WTC11 (cell line): ENCODE results near the gene KIAA1210. TPM values are rescaled to one million over a fixed set of nuclear protein-coding genes. Genes with fewer than 3 reads are reported as not detected.

Experiments used
- ATAC-seq: fragments of 200-7000 bp; cut with Tn5 transposase; 2 replicates; pipeline ENCODE4 v1.10.0; 2021; ENCODE audit warnings: mild to moderate bottlenecking, moderate library complexity
- CTCF ChIA-PET: fragments of 300-600 bp; sonication (Branson Sonifier 250); formaldehyde crosslinking; loops from one replicate; lab custom pipeline; 2021; ENCODE audit warnings: antibody characterized with exemption; lab: Charles Lee
- POLR2A ChIA-PET: fragments of 350-600 bp; sonication (Branson Sonifier 250); formaldehyde crosslinking; loops from one replicate; lab custom pipeline; 2021; ENCODE audit warnings: antibody characterized with exemption; lab: Charles Lee
- DNase-seq: peaks from one replicate; pipeline ENCODE4 v3.0.0; 2021; ENCODE audit warnings: low spot score
- H3K27ac Mint-ChIP-seq: 2 replicates; pipeline ENCODE4 v1.8.0; 2021; ENCODE audit warnings: mixed read lengths
- H3K27me3 Mint-ChIP-seq: 2 replicates; pipeline ENCODE4 v1.8.0; 2021; ENCODE audit warnings: low read depth, mild to moderate bottlenecking, moderate library complexity, mixed read lengths
- H3K36me3 Mint-ChIP-seq: 2 replicates; pipeline ENCODE4 v1.8.0; 2021; ENCODE audit warnings: mixed read lengths
- H3K4me1 Mint-ChIP-seq: 2 replicates; pipeline ENCODE4 v1.8.0; 2022; ENCODE audit warnings: mixed read lengths
- H3K4me3 Mint-ChIP-seq: 2 replicates; pipeline ENCODE4 v1.8.0; 2021; ENCODE audit warnings: mild to moderate bottlenecking, moderate library complexity, mixed read lengths
- H3K9me3 Mint-ChIP-seq: 2 replicates; pipeline ENCODE4 v1.8.0; 2021; ENCODE audit warnings: mixed read lengths
- ATF1 ChIP-seq: sonication (generic); formaldehyde crosslinking; IDR thresholded peaks from 2 replicates; pipeline ENCODE4 v1.8.1; 2023; ENCODE audit warnings: mild to moderate bottlenecking, moderate library complexity, missing genetic modification reagents
- ETV6 ChIP-seq: sonication (generic); formaldehyde crosslinking; IDR thresholded peaks from 2 replicates; pipeline ENCODE4 v1.8.1; 2022; ENCODE audit warnings: mild to moderate bottlenecking, missing genetic modification reagents
- FOXJ3 ChIP-seq: sonication (generic); formaldehyde crosslinking; IDR thresholded peaks from 2 replicates; pipeline ENCODE4 v1.9.0; 2021; ENCODE audit warnings: missing genetic modification reagents, mild to moderate bottlenecking, borderline replicate concordance
- FOXK1 ChIP-seq: sonication (generic); formaldehyde crosslinking; IDR thresholded peaks from 2 replicates; pipeline ENCODE4 v1.8.0; 2022; ENCODE audit warnings: mild to moderate bottlenecking, moderate library complexity, missing genetic modification reagents
- GTF2I ChIP-seq: fragments of 250-450 bp; sonication (Bioruptor Pico); conservative IDR thresholded peaks from 2 replicates; pipeline ENCODE4 v1.4.0; 2021; ENCODE audit warnings: mild to moderate bottlenecking
- MXD4 ChIP-seq: fragments of 250-450 bp; sonication (Bioruptor Pico); IDR thresholded peaks from 2 replicates; pipeline ENCODE4 v1.8.0; 2021; ENCODE audit warnings: mild to moderate bottlenecking, moderate library complexity, borderline replicate concordance
- NFATC4 ChIP-seq: fragments of 250-450 bp; sonication (Bioruptor Pico); IDR thresholded peaks from 2 replicates; pipeline ENCODE4 v1.9.0; 2021; ENCODE audit warnings: mild to moderate bottlenecking
- NFE2L1 ChIP-seq: sonication (generic); formaldehyde crosslinking; IDR thresholded peaks from 2 replicates; pipeline ENCODE4 v1.8.1; 2023; ENCODE audit warnings: missing genetic modification reagents
- NFYB ChIP-seq: sonication (generic); formaldehyde crosslinking; conservative IDR thresholded peaks from 2 replicates; pipeline ENCODE4 v1.8.0; 2022; ENCODE audit warnings: low read depth, missing genetic modification reagents
- RELA ChIP-seq: sonication (generic); formaldehyde crosslinking; IDR thresholded peaks from 2 replicates; pipeline ENCODE4 v1.8.1; 2022; ENCODE audit warnings: missing genetic modification reagents, mild to moderate bottlenecking, borderline replicate concordance
- SMAD3 ChIP-seq: sonication (generic); formaldehyde crosslinking; IDR thresholded peaks from 2 replicates; pipeline ENCODE4 v1.8.0; 2022; ENCODE audit warnings: missing genetic modification reagents, mild to moderate bottlenecking, borderline replicate concordance
- SOX15 ChIP-seq: fragments of 250-450 bp; sonication (Bioruptor Pico); IDR thresholded peaks from 2 replicates; pipeline ENCODE4 v1.9.0; 2021; ENCODE audit warnings: mild to moderate bottlenecking
- SP1 ChIP-seq: sonication (generic); formaldehyde crosslinking; conservative IDR thresholded peaks from 2 replicates; pipeline ENCODE4 v1.8.1; 2022; ENCODE audit warnings: missing genetic modification reagents
- ZNF232 ChIP-seq: sonication (generic); formaldehyde crosslinking; IDR thresholded peaks from 2 replicates; pipeline ENCODE4 v1.8.0; 2022; ENCODE audit warnings: mild to moderate bottlenecking, missing genetic modification reagents
- ZNF263 ChIP-seq: sonication (generic); formaldehyde crosslinking; IDR thresholded peaks from 2 replicates; pipeline ENCODE4 v1.8.1; 2022; ENCODE audit warnings: low read depth, mild to moderate bottlenecking, moderate library complexity, missing genetic modification reagents
- ZNF423 ChIP-seq: fragments of 250-450 bp; sonication (Bioruptor Pico); IDR thresholded peaks from 2 replicates; pipeline ENCODE4 v2.1.2; 2022; ENCODE audit warnings: mild to moderate bottlenecking, moderate library complexity
- total RNA-seq: library from RNA; stranded (reverse); gene quantifications from 3 replicates; pipeline ENCODE4 v1.2.3, GENCODE V29; 2021
- TF ChIP-seq, protein P1 (sequence below): sonication (generic); formaldehyde crosslinking; IDR thresholded peaks from 2 replicates; pipeline ENCODE4 v1.8.1; 2023; ENCODE audit warnings: mild to moderate bottlenecking, moderate library complexity, missing genetic modification reagents
- TF ChIP-seq, protein P2 (sequence below): sonication (generic); formaldehyde crosslinking; IDR thresholded peaks from 2 replicates; pipeline ENCODE4 v1.8.1; 2022; ENCODE audit warnings: mild to moderate bottlenecking, missing genetic modification reagents, moderate library complexity, borderline replicate concordance
- TF ChIP-seq, protein P3 (sequence below): sonication (generic); formaldehyde crosslinking; IDR thresholded peaks from 2 replicates; pipeline ENCODE4 v1.8.0; 2022; ENCODE audit warnings: mild to moderate bottlenecking, missing genetic modification reagents
- TF ChIP-seq, protein P4 (sequence below): sonication (generic); formaldehyde crosslinking; IDR thresholded peaks from 2 replicates; pipeline ENCODE4 v1.8.1; 2023; ENCODE audit warnings: mild to moderate bottlenecking, missing genetic modification reagents, moderate library complexity
- TF ChIP-seq, protein P5 (sequence below): fragments of 250-450 bp; sonication (Bioruptor Pico); IDR thresholded peaks from 2 replicates; pipeline ENCODE4 v1.9.0; 2021; ENCODE audit warnings: mild to moderate bottlenecking
- TF ChIP-seq, protein P6 (sequence below): sonication (generic); formaldehyde crosslinking; IDR thresholded peaks from 2 replicates; pipeline ENCODE4 v1.8.1; 2022; ENCODE audit warnings: mild to moderate bottlenecking, moderate library complexity, missing genetic modification reagents
- TF ChIP-seq, protein P7 (sequence below): sonication (generic); formaldehyde crosslinking; IDR thresholded peaks from 2 replicates; pipeline ENCODE4 v1.8.0; 2022; ENCODE audit warnings: mild to moderate bottlenecking, missing genetic modification reagents

KIAA1210 gene
- total RNA-seq, 1 experiment from 2014 or later: not detected

DNA sequence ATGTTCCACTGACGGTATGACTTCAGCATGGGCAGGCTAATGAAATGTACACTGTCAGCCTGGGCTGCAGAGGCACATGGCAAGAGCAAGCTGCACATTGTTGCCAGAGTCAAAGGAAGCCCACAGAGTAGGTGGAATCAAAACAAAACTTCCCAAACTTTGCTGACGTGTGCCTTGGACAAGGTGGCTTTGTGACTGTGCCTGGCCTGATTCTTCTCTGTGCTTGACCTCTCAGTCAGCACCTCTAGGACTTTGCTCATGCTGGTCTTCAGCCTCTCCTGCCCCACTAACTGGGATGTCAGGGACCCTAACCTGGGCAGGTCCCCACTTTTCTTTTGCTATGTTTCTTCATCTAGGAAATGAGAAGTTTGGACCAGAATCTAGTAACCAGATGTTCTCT is 40.5 kb upstream of the KIAA1210 start (continued):
- TF ChIP-seq SOX15 (CRISPR knock-in tag): no peak
- TF ChIP-seq, protein P1, sequence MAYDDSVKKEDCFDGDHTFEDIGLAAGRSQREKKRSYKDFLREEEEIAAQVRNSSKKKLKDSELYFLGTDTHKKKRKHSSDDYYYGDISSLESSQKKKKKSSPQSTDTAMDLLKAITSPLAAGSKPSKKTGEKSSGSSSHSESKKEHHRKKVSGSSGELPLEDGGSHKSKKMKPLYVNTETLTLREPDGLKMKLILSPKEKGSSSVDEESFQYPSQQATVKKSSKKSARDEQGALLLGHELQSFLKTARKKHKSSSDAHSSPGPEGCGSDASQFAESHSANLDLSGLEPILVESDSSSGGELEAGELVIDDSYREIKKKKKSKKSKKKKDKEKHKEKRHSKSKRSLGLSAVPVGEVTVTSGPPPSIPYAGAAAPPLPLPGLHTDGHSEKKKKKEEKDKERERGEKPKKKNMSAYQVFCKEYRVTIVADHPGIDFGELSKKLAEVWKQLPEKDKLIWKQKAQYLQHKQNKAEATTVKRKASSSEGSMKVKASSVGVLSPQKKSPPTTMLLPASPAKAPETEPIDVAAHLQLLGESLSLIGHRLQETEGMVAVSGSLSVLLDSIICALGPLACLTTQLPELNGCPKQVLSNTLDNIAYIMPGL (CRISPR knock-in tag): no peak

DNA sequence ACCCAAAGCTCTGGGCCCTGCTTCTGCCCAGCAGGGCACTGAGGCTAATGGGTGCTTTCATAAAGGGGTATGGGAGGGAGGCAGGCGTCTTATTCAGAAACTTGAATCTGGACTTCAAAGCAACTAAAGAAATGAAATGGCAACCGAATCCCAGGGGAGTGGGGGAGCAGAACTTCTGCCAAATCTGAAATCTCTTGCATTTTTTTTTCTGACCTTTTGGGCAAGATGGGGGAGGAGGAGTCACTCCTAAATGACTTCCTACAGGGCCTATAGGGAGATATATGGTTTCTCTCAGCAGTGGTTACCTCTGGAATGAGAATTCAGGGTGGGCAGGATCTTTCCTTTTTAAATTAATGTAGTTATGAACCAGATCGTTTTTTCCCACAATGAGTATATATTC is 30.6 kb upstream of the KIAA1210 start:
- no peak for DNase-seq
- TF ChIP-seq, protein P2, sequence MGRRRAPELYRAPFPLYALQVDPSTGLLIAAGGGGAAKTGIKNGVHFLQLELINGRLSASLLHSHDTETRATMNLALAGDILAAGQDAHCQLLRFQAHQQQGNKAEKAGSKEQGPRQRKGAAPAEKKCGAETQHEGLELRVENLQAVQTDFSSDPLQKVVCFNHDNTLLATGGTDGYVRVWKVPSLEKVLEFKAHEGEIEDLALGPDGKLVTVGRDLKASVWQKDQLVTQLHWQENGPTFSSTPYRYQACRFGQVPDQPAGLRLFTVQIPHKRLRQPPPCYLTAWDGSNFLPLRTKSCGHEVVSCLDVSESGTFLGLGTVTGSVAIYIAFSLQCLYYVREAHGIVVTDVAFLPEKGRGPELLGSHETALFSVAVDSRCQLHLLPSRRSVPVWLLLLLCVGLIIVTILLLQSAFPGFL: no peak
- TF ChIP-seq, protein P3, sequence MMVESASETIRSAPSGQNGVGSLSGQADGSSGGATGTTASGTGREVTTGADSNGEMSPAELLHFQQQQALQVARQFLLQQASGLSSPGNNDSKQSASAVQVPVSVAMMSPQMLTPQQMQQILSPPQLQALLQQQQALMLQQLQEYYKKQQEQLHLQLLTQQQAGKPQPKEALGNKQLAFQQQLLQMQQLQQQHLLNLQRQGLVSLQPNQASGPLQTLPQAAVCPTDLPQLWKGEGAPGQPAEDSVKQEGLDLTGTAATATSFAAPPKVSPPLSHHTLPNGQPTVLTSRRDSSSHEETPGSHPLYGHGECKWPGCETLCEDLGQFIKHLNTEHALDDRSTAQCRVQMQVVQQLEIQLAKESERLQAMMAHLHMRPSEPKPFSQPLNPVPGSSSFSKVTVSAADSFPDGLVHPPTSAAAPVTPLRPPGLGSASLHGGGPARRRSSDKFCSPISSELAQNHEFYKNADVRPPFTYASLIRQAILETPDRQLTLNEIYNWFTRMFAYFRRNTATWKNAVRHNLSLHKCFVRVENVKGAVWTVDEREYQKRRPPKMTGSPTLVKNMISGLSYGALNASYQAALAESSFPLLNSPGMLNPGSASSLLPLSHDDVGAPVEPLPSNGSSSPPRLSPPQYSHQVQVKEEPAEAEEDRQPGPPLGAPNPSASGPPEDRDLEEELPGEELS (CRISPR knock-in tag): no peak
- TF ChIP-seq, protein P4, sequence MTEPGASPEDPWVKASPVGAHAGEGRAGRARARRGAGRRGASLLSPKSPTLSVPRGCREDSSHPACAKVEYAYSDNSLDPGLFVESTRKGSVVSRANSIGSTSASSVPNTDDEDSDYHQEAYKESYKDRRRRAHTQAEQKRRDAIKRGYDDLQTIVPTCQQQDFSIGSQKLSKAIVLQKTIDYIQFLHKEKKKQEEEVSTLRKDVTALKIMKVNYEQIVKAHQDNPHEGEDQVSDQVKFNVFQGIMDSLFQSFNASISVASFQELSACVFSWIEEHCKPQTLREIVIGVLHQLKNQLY (CRISPR knock-in tag): no peak
- no peak for TF ChIP-seq GTF2I (CRISPR knock-in tag)
- TF ChIP-seq, protein P5, sequence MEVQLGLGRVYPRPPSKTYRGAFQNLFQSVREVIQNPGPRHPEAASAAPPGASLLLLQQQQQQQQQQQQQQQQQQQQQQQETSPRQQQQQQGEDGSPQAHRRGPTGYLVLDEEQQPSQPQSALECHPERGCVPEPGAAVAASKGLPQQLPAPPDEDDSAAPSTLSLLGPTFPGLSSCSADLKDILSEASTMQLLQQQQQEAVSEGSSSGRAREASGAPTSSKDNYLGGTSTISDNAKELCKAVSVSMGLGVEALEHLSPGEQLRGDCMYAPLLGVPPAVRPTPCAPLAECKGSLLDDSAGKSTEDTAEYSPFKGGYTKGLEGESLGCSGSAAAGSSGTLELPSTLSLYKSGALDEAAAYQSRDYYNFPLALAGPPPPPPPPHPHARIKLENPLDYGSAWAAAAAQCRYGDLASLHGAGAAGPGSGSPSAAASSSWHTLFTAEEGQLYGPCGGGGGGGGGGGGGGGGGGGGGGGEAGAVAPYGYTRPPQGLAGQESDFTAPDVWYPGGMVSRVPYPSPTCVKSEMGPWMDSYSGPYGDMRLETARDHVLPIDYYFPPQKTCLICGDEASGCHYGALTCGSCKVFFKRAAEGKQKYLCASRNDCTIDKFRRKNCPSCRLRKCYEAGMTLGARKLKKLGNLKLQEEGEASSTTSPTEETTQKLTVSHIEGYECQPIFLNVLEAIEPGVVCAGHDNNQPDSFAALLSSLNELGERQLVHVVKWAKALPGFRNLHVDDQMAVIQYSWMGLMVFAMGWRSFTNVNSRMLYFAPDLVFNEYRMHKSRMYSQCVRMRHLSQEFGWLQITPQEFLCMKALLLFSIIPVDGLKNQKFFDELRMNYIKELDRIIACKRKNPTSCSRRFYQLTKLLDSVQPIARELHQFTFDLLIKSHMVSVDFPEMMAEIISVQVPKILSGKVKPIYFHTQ (CRISPR knock-in tag): no peak
- no peak for TF ChIP-seq ATF1 (CRISPR knock-in tag)
- TF ChIP-seq NFYB (CRISPR knock-in tag): no peak
- TF ChIP-seq FOXJ3: no peak
- TF ChIP-seq FOXK1 (CRISPR knock-in tag): no peak
- TF ChIP-seq MXD4 (CRISPR knock-in tag): no peak
- TF ChIP-seq, protein P6, sequence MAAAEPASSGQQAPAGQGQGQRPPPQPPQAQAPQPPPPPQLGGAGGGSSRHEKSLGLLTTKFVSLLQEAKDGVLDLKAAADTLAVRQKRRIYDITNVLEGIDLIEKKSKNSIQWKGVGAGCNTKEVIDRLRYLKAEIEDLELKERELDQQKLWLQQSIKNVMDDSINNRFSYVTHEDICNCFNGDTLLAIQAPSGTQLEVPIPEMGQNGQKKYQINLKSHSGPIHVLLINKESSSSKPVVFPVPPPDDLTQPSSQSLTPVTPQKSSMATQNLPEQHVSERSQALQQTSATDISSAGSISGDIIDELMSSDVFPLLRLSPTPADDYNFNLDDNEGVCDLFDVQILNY (CRISPR knock-in tag): no peak
- TF ChIP-seq RELA (CRISPR knock-in tag): no peak
- no peak overlapping the region for H3K4me3 Mint-ChIP-seq
- no peaks in the 10 kb centered on the region for H3K4me1 Mint-ChIP-seq
- H3K27me3 Mint-ChIP-seq: no peaks in the 10 kb centered on the region
- no peaks in the 10 kb centered on the region for H3K9me3 Mint-ChIP-seq
- ATAC-seq: no peak
- no peaks in the 10 kb centered on the region for H3K36me3 Mint-ChIP-seq
- POLR2A ChIA-PET: no interaction called here
- no peak overlapping the region for H3K27ac Mint-ChIP-seq
- CTCF ChIA-PET: interaction anchor here (0.5 kb wide), 1 partner anchor 236 kb away, joined by 3 read pairs; no protein-coding TSS in a partner anchor

DNA sequence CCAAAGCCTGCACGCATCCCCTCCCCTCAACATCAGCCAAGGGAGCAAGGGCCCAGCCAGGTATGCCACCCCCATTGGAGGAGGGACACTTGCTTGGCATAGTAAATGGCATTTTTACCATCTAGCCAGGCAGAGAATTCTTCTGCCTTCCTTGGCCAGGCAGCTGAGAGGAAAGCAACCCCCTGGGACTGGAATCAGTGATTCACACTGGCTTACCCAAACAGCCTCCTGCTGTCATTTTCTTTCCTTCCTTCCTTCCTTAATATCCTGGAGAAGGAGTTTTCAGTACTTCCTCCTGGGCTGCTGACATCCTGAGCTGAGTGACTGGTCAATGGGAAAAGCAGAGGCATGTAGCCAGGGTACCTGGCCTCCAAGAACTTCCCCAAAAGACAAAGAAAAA is 28.6 kb upstream of the KIAA1210 start:
- Mint-ChIP-seq H3K4me1 (0 out of 2 replicates have a peak, but pooled peaks cover under 1% of the 10 kb centered on the region), H3K27me3 (peaks cover 8% of the 10 kb centered on the region; the same call in 1 of the 2 replicates), H3K9me3 (no peaks in the 10 kb centered on the region), H3K36me3 (no peaks in the 10 kb centered on the region), H3K4me3 (no peak overlapping the region), H3K27ac (no peak overlapping the region)
- ChIA-PET POLR2A (no interaction called here), CTCF (no interaction called here)
- ATAC-seq: no peak
- DNase-seq: no peak
- TF ChIP-seq SP1 (CRISPR knock-in tag): no peak
- no peak for TF ChIP-seq NFATC4
- TF ChIP-seq NFE2L1 (CRISPR knock-in tag): no peak
- no peak for TF ChIP-seq SMAD3 (CRISPR knock-in tag)
- TF ChIP-seq, protein P3 (CRISPR knock-in tag): no peak
- no peak for TF ChIP-seq ZNF232 (CRISPR knock-in tag)
- TF ChIP-seq ZNF423 (CRISPR knock-in tag): no peak
- TF ChIP-seq ETV6: no peak
- TF ChIP-seq, protein P7, sequence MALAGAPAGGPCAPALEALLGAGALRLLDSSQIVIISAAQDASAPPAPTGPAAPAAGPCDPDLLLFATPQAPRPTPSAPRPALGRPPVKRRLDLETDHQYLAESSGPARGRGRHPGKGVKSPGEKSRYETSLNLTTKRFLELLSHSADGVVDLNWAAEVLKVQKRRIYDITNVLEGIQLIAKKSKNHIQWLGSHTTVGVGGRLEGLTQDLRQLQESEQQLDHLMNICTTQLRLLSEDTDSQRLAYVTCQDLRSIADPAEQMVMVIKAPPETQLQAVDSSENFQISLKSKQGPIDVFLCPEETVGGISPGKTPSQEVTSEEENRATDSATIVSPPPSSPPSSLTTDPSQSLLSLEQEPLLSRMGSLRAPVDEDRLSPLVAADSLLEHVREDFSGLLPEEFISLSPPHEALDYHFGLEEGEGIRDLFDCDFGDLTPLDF (CRISPR knock-in tag): no peak
- TF ChIP-seq ZNF263 (CRISPR knock-in tag): no peak
